Neuronal stem cell (in vitro differentiated cells): ENCODE results near the gene PEX13. TPM values are rescaled to one million over a fixed set of nuclear protein-coding genes. Genes with fewer than 3 reads are reported as not detected.

Source experiments
- DNase-seq: peaks from one replicate; pipeline ENCODE4 v3.0.0-alpha.2; 2013; ENCODE audit warnings: low spot score
- H2AFZ ChIP-seq: one replicate; pipeline ENCODE4 v1.6.1; 2013; ENCODE audit warnings: mild to moderate bottlenecking, low read length, inconsistent platforms
- H2AK5ac ChIP-seq: 2 replicates; pipeline ENCODE4 v1.6.1; 2013; ENCODE audit warnings: low read depth, mild to moderate bottlenecking, inconsistent platforms, low read length, moderate library complexity, mixed read lengths
- H2BK120ac ChIP-seq: 2 replicates; pipeline ENCODE4 v1.6.1; 2013; ENCODE audit warnings: low read depth, mild to moderate bottlenecking, inconsistent platforms, low read length, moderate library complexity, mixed read lengths
- H2BK12ac ChIP-seq: one replicate; pipeline ENCODE4 v1.6.1; 2013; ENCODE audit warnings: low read length, inconsistent platforms
- H2BK15ac ChIP-seq: 2 replicates; pipeline ENCODE4 v1.6.1; 2013; ENCODE audit warnings: mild to moderate bottlenecking, low read length, inconsistent platforms, mixed read lengths
- H2BK5ac ChIP-seq: one replicate; pipeline ENCODE4 v1.6.1; 2013; ENCODE audit warnings: inconsistent platforms, mild to moderate bottlenecking, low read length, moderate library complexity
- H3K14ac ChIP-seq: one replicate; pipeline ENCODE4 v1.6.1; 2013; ENCODE audit warnings: low read length, inconsistent platforms
- H3K18ac ChIP-seq: 2 replicates; pipeline ENCODE4 v1.6.1; 2013; ENCODE audit warnings: low read length, inconsistent platforms
- H3K23ac ChIP-seq: 2 replicates; pipeline ENCODE4 v1.6.1; 2013; ENCODE audit warnings: low read depth, mild to moderate bottlenecking, mixed read lengths, low read length, inconsistent platforms; ENCODE audit not compliant: poor library complexity
- H3K27ac ChIP-seq: replicated peaks from 3 replicates; pipeline ENCODE4 v1.5.1; 2013; ENCODE audit warnings: low read length, inconsistent platforms
- H3K27me3 ChIP-seq, 3 experiments: 2 replicates each; pipeline ENCODE4 v1.6.1; 2013; ENCODE audit warnings: low read length in 3 of 3, mild to moderate bottlenecking in 2 of 3, inconsistent platforms in 1 of 3, low read depth in 1 of 3, mixed read lengths in 1 of 3, moderate library complexity in 1 of 3; ENCODE audit not compliant: control insufficient read depth in 3 of 3, insufficient read depth in 3 of 3
- H3K36me3 ChIP-seq, 2 donors: replicated peaks in 1 of 2; 2 replicates each; pipeline ENCODE4 v1.6.1; 2013; ENCODE audit warnings: low read length in 2 of 2; ENCODE audit not compliant: control insufficient read depth in 2 of 2, insufficient read depth in 2 of 2
- H3K4ac ChIP-seq: 2 replicates; pipeline ENCODE4 v1.6.1; 2013; ENCODE audit warnings: inconsistent platforms, mild to moderate bottlenecking, low read length, moderate library complexity
- H3K4me1 ChIP-seq, 2 donors: 1 replicate in 1 of 2; 2 replicates in 1 of 2; pipeline ENCODE4 v1.6.1; 2013; ENCODE audit warnings: low read length in 2 of 2, low read depth in 1 of 2; ENCODE audit not compliant: control insufficient read depth in 2 of 2, insufficient read depth in 1 of 2
- H3K4me2 ChIP-seq: one replicate; pipeline ENCODE4 v1.6.1; 2013; ENCODE audit warnings: mild to moderate bottlenecking, low read length, inconsistent platforms; ENCODE audit not compliant: insufficient read depth, poor library complexity, severe bottlenecking
- H3K4me3 ChIP-seq, 2 donors: 2 replicates each; pipeline ENCODE4 v1.5.1; 2013; ENCODE audit warnings: low read length in 2 of 2, mild to moderate bottlenecking in 2 of 2, inconsistent platforms in 1 of 2, moderate library complexity in 1 of 2
- H3K79me1 ChIP-seq: one replicate; pipeline ENCODE4 v1.6.1; 2013; ENCODE audit warnings: low read depth, mild to moderate bottlenecking, inconsistent platforms, low read length, moderate library complexity
- H3K9ac ChIP-seq: one replicate; pipeline ENCODE4 v1.6.1; 2013; ENCODE audit warnings: mild to moderate bottlenecking, low read depth, low read length, inconsistent platforms; ENCODE audit not compliant: poor library complexity
- H3K9me3 ChIP-seq, 2 donors: replicated peaks in 1 of 2; 2 replicates each; pipeline versions ENCODE3 to v1.6.1; 2013; ENCODE audit warnings: low read length in 2 of 2, mild to moderate bottlenecking in 2 of 2, inconsistent platforms in 1 of 2, low read depth in 1 of 2, mixed read lengths in 1 of 2, moderate library complexity in 1 of 2; ENCODE audit not compliant: control insufficient read depth in 2 of 2, insufficient read depth in 1 of 2
- H4K8ac ChIP-seq: one replicate; pipeline ENCODE4 v1.6.1; 2013; ENCODE audit warnings: low read depth, mild to moderate bottlenecking, inconsistent platforms, low read length, moderate library complexity
- H4K91ac ChIP-seq: one replicate; pipeline ENCODE4 v1.6.1; 2013; ENCODE audit warnings: low read length, low read depth, mild to moderate bottlenecking, inconsistent platforms; ENCODE audit not compliant: poor library complexity
- WGBS, 2 donors: extraction: QIAGEN DNeasy Blood & Tissue Kit; methylation state at CpG; one replicate each; pipeline ENCODE4 v1.1.7; 2013; ENCODE audit warnings: missing lambda C conversion rate in 2 of 2, mixed read lengths in 1 of 2; ENCODE audit not compliant: insufficient read length in 2 of 2, insufficient replicate concordance in 1 of 2; ENCODE audit errors: extremely low coverage in 2 of 2; 5-methylcytosine and 5-hydroxymethylcytosine counted together
- small RNA-seq: library from polyadenylated mRNA; stranded (forward); fragments of <200 nt; extraction: miRNeasy Mini kit (QIAGEN cat#:217004); gene quantifications from one replicate; pipeline ENCODE3, GENCODE V24; 2013; ENCODE audit not compliant: insufficient read depth

Gene PEX13

DNA sequence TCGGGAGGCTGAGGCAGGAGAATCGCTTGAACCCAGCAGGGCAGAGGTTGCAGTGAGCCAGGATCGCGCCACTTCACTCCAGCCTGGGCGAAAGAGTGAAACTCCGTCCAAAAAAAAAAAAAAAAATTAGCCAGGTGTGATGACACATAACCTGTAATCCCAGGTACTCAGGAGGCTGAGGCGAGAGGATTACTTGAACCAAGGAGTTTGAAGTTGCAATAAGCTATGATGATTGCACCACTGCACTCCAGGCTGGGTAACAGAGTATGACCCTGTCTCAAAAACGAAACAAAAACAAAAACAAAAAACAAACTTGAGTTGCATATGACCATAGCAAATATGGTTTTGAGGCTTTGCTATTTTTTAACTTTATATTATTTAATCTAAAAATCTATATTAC is 74.0 kb downstream of the PEX13 start:
- H3K4me1 ChIP-seq: no peaks in the 10 kb centered on the region
- H3K9me3 ChIP-seq: peaks cover 0 to 2% of the 10 kb centered on the region in 2 donors
- H3K27me3 ChIP-seq: no peaks in the 10 kb centered on the region
- WGBS, 2 donors: no CpG with 5 or more reads among the region's 8 CpGs
- H2AK5ac ChIP-seq: no peak overlapping the region
- H2BK120ac ChIP-seq: no peak overlapping the region
- H3K9ac ChIP-seq: no peak overlapping the region
- no peak overlapping the region for H2BK15ac ChIP-seq
- H2AFZ ChIP-seq: no peak overlapping the region
- no peak for DNase-seq
- no peak overlapping the region for H2BK5ac ChIP-seq
- H3K27ac ChIP-seq: no peak overlapping the region
- no peak overlapping the region for H3K4me3 ChIP-seq
- H3K79me1 ChIP-seq: no peaks in the 10 kb centered on the region
- H3K36me3 ChIP-seq: peaks cover 8 to 75% of the 10 kb centered on the region in 2 donors
- H4K91ac ChIP-seq: no peak overlapping the region
- no peak overlapping the region for H3K14ac ChIP-seq
- H3K18ac ChIP-seq: no peak overlapping the region
- no peak overlapping the region for H3K4me2 ChIP-seq
- no peak overlapping the region for H3K23ac ChIP-seq
- H2BK12ac ChIP-seq: no peak overlapping the region
- H3K4ac ChIP-seq: no peak overlapping the region
- H4K8ac ChIP-seq: no peak overlapping the region

- H3K4me2 ChIP-seq: no peak overlapping the region
- no peak overlapping the region for H3K14ac ChIP-seq
- H2BK120ac ChIP-seq: no peak overlapping the region
- no peak overlapping the region for H4K8ac ChIP-seq
- H3K36me3 ChIP-seq: peaks cover 3 to 47% of the 10 kb centered on the region in 2 donors
- no peak overlapping the region for H3K18ac ChIP-seq
- no peak overlapping the region for H3K23ac ChIP-seq
- H2BK15ac ChIP-seq: no peak overlapping the region
- H4K91ac ChIP-seq: no peak overlapping the region
- no peak overlapping the region for H3K9ac ChIP-seq
- no peaks in the 10 kb centered on the region for H3K9me3 ChIP-seq
- H2BK5ac ChIP-seq: no peak overlapping the region
- H3K4me3 ChIP-seq: no peak overlapping the region
- H3K4me1 ChIP-seq: no peaks in the 10 kb centered on the region
- no peak overlapping the region for H2AK5ac ChIP-seq
- no peak overlapping the region for H2BK12ac ChIP-seq
- no peak overlapping the region for H3K27ac ChIP-seq
- no peak for DNase-seq
- no peaks in the 10 kb centered on the region for H3K79me1 ChIP-seq
- no peak overlapping the region for H2AFZ ChIP-seq
- H3K4ac ChIP-seq: no peak overlapping the region
- H3K27me3 ChIP-seq: no peaks in the 10 kb centered on the region
- no CpG with 5 or more reads among the region's 3 CpGs for WGBS, 2 donors
These were observed 78.9 kb downstream of the PEX13 start for GRCh38 chr2:61096438-61096837.

DNA sequence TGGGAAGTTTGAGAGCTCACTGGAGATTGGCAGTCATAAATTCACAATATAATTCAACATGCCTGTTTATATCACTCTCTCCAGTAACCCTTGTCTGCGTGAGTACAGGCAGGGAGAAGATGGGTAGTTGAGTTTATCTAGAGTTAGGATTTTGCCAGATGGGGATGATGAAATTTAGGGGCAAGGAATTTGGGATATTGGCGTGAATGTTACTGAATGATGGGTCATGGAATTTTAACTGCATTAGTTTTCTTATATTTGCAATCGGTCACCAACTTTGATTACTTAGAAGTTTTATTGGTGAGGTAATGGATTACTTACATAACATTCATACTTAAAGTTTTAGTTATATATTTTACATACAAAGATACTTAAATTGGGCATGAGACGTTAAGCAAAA is 83.3 kb downstream of the PEX13 start:
- H2BK120ac ChIP-seq: no peak overlapping the region
- H2AK5ac ChIP-seq: no peak overlapping the region
- WGBS, 2 donors: no CpG with 5 or more reads among the region's 4 CpGs
- no peak overlapping the region for H3K14ac ChIP-seq
- no peak overlapping the region for H4K8ac ChIP-seq
- H3K4ac ChIP-seq: no peak overlapping the region
- H2BK5ac ChIP-seq: no peak overlapping the region
- no peak overlapping the region for H3K18ac ChIP-seq
- no peak overlapping the region for H2BK15ac ChIP-seq
- no peak overlapping the region for H3K27ac ChIP-seq
- H4K91ac ChIP-seq: no peak overlapping the region
- H2BK12ac ChIP-seq: no peak overlapping the region
- H3K4me2 ChIP-seq: no peak overlapping the region
- H3K79me1 ChIP-seq: no peaks in the 10 kb centered on the region
- no peaks in the 10 kb centered on the region for H3K27me3 ChIP-seq
- peaks cover 7 to 54% of the 10 kb centered on the region in 2 donors for H3K36me3 ChIP-seq
- H3K4me1 ChIP-seq: no peaks in the 10 kb centered on the region
- no peak overlapping the region for H3K23ac ChIP-seq
- no peak overlapping the region for H3K4me3 ChIP-seq
- DNase-seq: no peak
- H2AFZ ChIP-seq: no peak overlapping the region
- no peak overlapping the region for H3K9ac ChIP-seq
- no peaks in the 10 kb centered on the region for H3K9me3 ChIP-seq

Small RNAs within 50 kb of the gene (small RNA-seq; reads per million reads assigned to genes)
- gene RNA5SP95: not detected
